Measurements from ENCODE around the gene TSPAN14. TPM values are rescaled to one million over a fixed set of nuclear protein-coding genes. Genes with fewer than 3 reads are reported as not detected.
"Not testable (repeated sequence)": the region's sequence is repeated elsewhere in the genome, so short reads cannot be mapped to it uniquely, and the experiment has no call there.

The TSPAN14 gene
- total RNA-seq, 1 donor from 2014 or later: 38.7 TPM

- DNase-seq (ENCODE audit: missing footprints) (no peak), ATAC-seq (no peak)
- intact Hi-C loops (cut with DNase I): no loop called here
These were observed 22.6 kb downstream of the TSPAN14 start for GRCh38 chr10:80476685-80477084.

GRCh38 chr10:80477813-80478212 lies 23.7 kb downstream of the TSPAN14 start:
- DNase-seq (ENCODE audit: missing footprints): no peak
- intact Hi-C loops (cut with DNase I): no loop called here
- no peak for ATAC-seq

DNA sequence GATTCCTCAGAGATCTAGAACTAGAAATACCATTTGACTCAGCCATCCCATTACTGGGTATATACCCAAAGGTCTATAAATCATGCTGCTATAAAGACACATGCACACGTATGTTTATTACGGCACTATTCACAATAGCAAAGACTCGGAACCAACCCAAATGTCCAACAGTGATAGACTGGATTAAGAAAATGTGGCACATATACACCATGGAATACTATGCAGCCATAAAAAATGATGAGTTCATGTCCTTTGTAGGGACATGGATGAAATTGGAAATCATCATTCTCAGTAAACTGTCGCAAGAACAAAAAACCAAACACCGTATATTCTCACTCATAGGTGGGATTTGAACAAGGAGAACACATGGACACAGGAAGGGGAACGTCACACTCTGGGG lies 26.3 kb downstream of the TSPAN14 start:
- intact Hi-C loops (cut with DNase I); DNase-seq (ENCODE audit: missing footprints); ATAC-seq: not testable (repeated sequence)

DNA sequence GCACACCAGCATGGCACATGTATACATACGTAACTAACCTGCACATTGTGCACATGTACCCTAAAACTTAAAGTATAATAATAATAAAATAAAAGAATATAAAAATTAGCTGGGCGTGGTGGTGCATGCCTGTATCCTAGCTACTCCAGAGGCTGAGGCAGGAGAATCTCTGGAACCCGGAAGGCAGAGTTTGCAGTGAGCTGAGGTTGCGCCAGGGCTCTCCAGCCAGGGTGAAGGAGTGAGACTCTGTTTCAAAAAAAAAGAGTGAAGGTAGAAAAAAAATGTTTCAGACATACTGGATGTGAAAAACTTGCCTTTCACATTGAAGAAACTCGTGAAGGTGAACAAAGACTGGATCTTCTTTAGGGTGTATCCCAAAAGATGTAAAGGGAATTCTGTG lies 26.7 kb downstream of the TSPAN14 start:
- DNase-seq (ENCODE audit: missing footprints) (no peak), ATAC-seq (no peak)
- intact Hi-C loops (cut with DNase I): no loop called here

- intact Hi-C loops (cut with DNase I): no loop called here
- ATAC-seq: no peak
- DNase-seq (ENCODE audit: missing footprints): no peak
These were observed 30.1 kb downstream of the TSPAN14 start for GRCh38 chr10:80484243-80484642.

DNA sequence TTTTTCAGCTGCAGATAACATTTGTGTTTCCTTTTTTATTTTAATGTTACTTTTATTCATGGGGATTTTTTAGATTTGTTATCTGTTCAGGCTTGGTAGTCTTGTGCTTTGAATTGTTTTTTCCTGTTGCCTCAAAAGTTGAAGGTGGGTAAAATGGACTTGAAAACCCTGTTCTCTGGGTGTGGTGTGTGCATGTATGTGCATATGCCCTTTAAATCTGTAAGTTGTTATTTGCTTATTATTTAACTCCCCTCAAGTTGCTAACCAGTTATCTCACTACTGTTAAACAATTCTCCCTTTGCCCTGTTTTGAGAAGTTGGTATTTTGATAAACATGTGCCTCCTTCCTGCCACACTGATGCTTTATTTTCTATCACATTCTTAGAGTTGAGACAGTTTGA lies 30.6 kb downstream of the TSPAN14 start:
- no peak for ATAC-seq
- intact Hi-C loops (cut with DNase I): no loop called here
- no peak for DNase-seq (ENCODE audit: missing footprints)

DNA sequence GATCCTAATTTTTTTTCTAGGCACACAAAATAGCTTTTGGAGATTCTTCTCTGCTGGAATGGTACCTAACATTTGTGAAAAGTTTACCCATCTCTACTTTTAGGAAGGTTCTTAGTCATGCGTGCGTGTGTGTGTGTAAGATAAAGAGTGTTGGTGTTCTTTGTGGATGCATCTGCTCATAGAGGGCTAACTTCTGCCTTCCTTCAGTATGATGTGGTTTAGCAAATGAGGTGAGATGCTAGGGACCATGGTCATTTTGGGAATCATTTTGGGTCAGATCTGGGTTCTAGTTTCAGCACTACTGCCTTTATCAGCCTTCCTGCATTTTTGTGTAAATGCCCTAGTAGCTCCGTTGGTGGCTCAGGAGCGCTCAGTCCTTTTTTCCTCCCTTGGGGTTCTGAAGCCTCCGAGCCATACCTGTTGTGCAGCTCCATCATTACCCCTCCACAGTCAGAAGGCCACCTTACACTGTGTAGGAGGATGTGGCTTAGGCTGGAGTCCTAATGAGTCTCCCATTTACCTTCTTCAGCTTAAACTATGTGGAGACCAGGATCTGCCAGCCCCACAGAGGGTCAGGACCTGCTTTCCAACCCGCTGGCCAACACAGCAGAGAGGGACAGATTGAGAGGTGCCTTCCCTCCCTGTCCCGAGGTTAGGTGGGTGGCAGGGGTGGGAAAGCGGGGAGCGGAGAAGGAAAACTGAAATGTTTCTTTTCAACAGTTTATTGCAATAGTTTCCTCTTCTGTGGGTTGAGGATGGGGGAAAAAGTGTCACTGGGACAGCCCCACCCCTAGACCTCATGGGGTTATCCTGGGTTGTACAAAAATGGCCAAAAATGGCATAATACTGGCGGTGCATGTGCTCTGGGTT lies 31.2 kb downstream of the TSPAN14 start:
- intact Hi-C loops (cut with DNase I): no loop called here
- ATAC-seq (no peak), DNase-seq (ENCODE audit: missing footprints) (peak; percentile 23)

DNA sequence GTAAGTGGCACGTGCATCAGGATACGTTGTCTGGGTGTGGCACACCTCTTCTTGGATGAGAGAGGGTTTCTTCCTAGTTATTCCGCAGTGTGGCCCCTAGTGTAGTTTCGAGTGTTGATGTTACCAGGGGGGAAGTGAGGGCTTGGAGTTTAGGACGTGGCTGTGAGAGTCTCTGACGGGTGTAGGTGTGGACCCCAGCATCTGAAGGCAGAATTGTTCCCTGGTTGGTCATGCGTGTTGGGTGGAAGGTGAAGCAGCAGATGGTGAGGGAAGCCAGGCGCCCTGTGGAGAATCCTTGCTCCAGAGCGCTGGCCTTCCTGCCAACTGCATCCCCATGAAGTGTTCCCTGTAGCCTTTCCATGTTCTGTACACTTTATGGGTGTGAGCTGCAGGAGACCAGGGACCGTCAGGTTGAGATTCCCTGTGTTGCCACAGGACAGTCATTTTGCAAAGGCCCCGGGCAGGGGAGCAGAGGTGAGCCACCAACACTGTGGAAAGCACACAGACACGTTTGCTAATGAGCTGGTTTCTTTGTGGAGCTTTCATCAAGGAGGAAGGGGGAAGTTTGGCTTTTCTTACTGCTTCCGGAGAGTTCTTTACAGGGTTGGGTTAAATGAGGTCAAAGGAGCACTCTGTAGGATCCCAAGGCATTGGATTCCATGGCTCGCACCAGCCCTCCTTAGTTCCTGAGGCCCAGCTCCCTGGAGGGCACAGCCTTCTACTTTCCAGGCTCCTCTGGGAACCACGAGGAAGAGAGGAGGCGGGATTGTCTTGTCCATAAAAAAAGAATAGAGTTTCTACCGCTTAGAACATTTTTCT lies 32.0 kb downstream of the TSPAN14 start:
- intact Hi-C loops (cut with DNase I): no loop called here
- ATAC-seq: peak; percentile 20
- DNase-seq (ENCODE audit: missing footprints): peak; percentile 31

DNA sequence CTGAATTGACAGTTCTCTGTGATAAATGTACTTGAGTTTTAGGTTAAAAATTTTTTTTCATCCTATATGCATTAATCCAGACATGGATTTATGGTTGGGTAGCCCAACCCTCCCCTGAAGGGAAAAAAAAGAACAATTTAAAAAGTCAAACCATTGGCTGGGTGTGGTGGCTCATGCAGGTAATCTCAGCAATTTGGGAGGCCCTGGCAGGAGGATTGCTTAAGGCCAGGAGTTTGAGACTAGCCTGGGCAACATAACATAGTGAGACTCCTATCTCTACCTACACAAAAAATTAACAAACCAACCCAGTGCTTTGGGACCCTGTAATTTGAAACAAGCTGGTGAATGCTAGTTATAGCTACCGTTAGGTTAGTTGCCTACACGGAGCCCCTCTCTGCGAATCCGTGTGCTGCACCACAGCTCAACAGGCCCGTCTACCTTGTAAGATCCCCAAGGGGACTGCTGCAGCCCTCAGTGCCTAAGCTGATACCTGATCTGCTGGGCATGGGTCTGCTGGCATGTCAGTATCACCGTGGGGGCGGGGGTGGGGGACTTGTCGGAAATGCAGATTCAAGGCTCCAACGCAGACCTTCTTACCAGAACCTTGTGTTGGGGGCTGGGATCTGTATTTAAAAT lies 32.8 kb downstream of the TSPAN14 start:
- no peak for ATAC-seq
- intact Hi-C loops (cut with DNase I): no loop called here
- no peak for DNase-seq (ENCODE audit: missing footprints)

DNA sequence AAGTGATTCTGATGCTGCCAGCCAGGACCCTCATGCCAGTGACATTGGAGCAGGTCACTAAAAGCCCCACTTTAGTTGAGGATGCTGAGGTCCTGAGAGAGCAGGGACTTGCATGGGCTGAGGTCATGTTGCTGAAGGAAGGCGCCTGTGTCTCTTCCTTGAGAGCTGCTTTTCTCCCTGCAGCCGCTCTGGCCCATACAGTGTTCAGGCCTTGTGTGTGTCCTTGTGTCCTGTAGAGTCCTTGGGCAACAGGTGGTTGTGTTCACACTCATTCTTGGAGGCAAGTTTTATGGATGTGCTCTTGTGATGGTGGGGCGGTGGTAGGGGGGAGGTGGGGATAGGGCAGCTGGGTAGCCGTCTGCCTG lies 33.3 kb downstream of the TSPAN14 start:
- intact Hi-C loops (cut with DNase I): no loop called here

DNA sequence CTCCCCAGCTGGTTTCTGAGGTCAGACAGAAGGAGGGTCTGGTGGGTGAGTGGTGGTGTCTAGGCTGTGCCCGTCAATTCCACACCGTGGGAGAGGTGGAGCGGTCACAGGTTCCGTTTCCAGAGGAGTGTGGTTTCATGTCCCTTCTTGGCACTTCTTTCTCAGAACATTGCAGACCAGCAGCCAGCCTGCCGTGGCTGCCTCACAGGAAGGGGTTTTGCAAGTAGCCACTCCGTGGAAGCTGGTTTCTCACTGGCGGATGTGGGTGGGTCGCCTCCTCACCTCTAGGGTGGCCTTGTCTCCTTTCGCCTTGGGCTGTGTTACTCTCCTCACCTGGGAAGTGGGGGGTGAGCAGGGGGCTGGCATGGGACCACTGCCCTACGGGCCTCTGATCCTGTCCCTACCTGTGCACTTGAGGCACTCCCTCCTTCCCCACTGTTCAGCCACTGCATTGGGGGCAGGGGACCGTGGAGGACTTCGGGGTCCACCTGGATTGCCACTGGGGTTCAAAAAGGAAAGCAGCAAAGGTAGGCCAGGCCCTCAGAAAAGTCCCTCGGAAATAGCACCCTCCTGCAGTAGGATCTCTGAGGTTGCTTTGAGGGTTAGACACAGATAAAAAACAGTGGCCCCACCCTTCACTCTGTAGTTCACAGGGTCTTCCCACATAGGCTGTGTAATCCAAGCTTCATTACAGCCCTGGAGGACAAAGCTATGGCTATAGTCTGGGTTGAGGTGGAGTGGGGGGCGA lies 33.9 kb downstream of the TSPAN14 start:
- DNase-seq (ENCODE audit: missing footprints): peak; percentile 87
- peak; percentile 23 for ATAC-seq
- intact Hi-C loops (cut with DNase I): no loop called here

More for the DNA sequence above, 33.3 kb downstream of the TSPAN14 start:
- no peak for DNase-seq (ENCODE audit: missing footprints)
- no peak for ATAC-seq

DNA sequence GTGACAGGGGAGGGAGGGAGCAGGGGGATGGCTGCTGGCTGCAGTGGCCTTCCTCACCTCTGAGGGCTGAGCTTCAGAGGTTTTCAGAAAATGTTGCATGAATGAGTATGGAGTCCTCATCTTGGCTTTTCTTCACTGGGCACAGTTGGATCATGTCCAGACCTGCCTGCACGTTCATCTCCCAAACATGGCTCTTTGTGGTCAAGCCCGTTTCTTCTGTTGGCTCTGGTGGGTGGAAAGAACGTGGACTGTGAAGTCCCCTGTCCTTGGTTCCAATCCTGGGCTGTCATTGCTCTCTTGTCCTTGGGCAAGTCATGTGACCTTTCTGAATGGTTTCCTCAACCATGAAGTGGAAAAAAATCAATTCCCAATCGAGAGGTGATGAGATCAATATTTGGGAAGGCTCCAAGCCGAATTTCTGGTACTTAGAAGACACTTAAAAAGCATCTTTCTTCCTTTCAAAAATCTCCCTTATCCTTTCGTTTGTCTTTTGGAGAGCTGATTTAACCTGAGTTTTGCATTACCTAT lies 34.5 kb downstream of the TSPAN14 start:
- ATAC-seq: no peak
- DNase-seq (ENCODE audit: missing footprints): no peak
- intact Hi-C loops (cut with DNase I): no loop called here

DNA sequence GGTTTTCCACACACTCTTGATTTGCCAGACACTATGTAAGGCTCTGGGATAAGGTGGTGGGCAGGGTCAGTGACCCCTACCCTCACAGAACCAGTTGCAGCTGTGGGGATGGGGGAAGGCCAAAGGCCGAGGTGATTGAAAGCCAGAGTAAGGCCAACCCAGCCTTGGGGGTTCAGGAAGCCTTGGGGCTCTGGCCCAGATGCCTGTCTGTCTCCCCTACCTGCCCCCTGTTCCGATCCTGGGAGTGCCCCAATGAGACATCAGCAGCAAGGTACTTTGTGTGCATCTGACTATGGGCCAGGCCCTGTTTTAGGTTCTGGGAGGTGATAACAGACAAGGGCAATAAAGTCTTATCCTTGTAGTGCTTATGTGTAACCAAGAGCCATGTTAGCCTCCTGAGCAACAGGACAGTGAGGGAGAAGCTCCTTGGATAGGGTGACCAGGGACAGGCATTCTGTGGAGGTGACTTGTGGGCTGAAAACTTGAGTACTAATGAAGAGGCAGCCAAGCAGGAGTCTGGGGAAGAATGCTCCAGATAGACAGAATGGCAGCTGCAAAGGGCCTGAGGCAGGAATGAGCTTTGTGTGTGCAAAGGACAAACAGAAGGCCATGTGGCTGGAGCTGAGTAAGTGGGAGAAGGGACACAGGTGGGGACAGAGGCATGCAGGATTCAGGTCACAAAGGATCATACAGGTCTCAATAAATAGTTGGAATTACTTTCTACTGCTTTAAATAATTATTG lies 35.4 kb downstream of the TSPAN14 start:
- ATAC-seq (no peak), DNase-seq (ENCODE audit: missing footprints) (peak; percentile 27)
- intact Hi-C loops (cut with DNase I): no loop called here

DNA sequence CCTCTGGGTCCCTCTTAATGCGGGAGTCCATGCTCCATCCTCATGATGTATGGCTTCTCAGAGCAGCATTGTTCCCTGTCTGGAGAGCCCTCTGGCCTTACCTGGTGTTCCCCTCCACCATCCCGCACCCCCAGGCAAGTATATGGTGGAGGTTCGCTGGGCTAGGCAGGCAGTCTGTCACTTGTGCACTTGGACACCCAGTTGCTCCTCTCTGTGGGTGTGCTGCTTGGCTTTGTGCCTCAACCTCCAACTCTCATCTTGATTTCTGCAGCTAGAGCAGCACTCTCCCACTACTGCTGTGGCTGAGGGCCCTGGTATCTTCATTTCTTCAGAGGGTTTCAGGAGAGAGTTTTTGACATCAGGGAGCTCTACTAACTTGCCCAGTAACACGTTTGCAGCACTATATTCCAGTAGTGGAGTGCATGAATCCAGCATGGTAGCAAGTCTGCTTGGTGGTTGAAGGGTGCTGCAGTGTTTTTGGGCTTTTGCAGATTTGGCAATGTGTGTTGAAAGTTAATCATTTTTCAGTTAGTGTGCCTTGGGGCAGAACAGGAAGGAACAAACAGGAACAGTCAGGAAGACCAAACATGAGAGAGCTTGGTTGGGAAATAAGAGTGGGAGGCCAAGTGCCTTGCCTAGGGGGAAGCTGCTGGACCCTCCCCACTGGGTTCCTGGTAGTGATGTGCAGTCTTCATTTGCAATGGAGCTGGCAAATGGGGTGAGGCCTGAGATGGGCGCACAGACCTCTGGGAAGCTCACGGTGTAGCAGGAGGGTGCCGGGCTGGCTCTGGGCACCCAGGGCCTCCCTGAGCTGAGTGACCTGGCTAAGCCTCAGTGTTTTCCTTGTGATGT lies 37.4 kb downstream of the TSPAN14 start:
- ATAC-seq (peak; percentile 57), DNase-seq (ENCODE audit: missing footprints) (peak; percentile 78)
- intact Hi-C loops (cut with DNase I): no loop called here

DNA sequence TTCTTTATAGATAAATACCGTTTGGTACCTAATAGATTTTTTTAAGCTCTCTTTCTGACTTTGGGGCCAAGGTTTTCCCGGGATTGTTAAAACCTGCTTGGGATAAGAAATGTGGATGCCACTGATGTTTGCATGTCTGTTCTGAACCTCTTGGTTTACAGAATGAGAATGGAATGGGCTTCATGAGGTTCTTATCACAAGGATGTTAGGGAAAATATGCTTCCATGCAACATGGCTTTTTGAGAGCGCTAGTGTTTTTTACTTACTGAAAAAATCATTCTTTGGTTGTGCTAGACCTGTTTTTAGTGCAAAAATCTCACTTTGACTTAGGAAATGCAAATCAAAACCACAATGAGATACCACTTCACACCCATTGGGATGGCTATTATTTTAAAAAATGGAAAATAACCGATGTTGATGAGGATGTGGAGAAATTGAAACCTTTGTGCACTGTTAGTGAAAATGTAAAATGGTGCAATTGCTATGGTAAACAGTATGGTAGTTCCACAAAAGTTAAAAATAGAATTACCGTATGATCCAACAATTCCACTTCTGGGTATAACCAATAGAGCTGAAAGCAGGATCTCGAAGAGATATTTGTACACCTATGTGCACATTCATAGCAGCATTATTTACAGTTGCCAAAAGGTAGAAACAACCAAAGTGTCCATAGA lies 38.9 kb downstream of the TSPAN14 start:
- intact Hi-C loops (cut with DNase I): no loop called here
- ATAC-seq (no peak), DNase-seq (ENCODE audit: missing footprints) (no peak)

- intact Hi-C loops (cut with DNase I): no loop called here
- ATAC-seq (peak; percentile 29), DNase-seq (ENCODE audit: missing footprints) (no peak)
These were observed 39.5 kb downstream of the TSPAN14 start for GRCh38 chr10:80493522-80494051.
